PC-3 (cell line): ENCODE measurements around the gene TMEM106C. TPM values are rescaled to one million over a fixed set of nuclear protein-coding genes. Genes with fewer than 3 reads are reported as not detected.

ENCODE experiments used
- ATAC-seq: fragments of 200-7000 bp; cut with Tn5 transposase; 2 replicates; pipeline ENCODE4 v1.9.1; 2020; ENCODE audit warnings: mild to moderate bottlenecking, moderate library complexity
- Bru-seq: library from RNA; stranded (reverse); fragments of 400-500 nt; gene quantifications from one replicate; lab custom pipeline; 2021; lab: Mats Ljungman, UMichigan
- BruChase-seq, 2 experiments: library from RNA; stranded (reverse); fragments of 400-500 nt; gene quantifications; one replicate each; lab custom pipeline; 2021; lab: Mats Ljungman, UMichigan
- BruUV-seq: library from RNA; stranded (reverse); fragments of 400-500 nt; replicated peaks from 2 replicates; lab custom pipeline; 2021; lab: Mats Ljungman, UMichigan
- CTCF ChIA-PET: fragments of 300-600 bp; sonication (Branson Sonifier 250); formaldehyde crosslinking; loops from one replicate; lab custom pipeline; 2022; ENCODE audit warnings: antibody characterized with exemption; lab: Charles Lee
- POLR2A ChIA-PET: fragments of 300-600 bp; sonication (Branson Sonifier 250); formaldehyde crosslinking; loops from one replicate; lab custom pipeline; 2022; ENCODE audit warnings: antibody characterized with exemption; ENCODE audit not compliant: unreplicated experiment; lab: Charles Lee
- DNase-seq: peaks from one replicate; pipeline ENCODE4 v3.0.0-alpha.2; 2015
- H2AFZ ChIP-seq: fragments of 300-600 bp; sonication (generic); 2 replicates; pipeline ENCODE4 v1.6.0; 2016; ENCODE audit warnings: antibody characterized with exemption, low read length
- H3F3A ChIP-seq: fragments of 300-600 bp; sonication (generic); one replicate; pipeline ENCODE4 v1.6.0; 2017; ENCODE audit warnings: antibody characterized with exemption, low read length, control low read depth, mild to moderate bottlenecking; ENCODE audit not compliant: unreplicated experiment
- H3K27ac ChIP-seq: fragments of 300-600 bp; sonication (generic); 2 replicates; pipeline ENCODE4 v1.5.1; 2016; ENCODE audit warnings: mild to moderate bottlenecking, low read length
- H3K27me3 ChIP-seq: fragments of 300-600 bp; sonication (generic); 2 replicates; pipeline ENCODE4 v1.6.1; 2016; ENCODE audit warnings: low read length, mixed read lengths
- H3K36me3 ChIP-seq: fragments of 300-600 bp; sonication (generic); 2 replicates; pipeline ENCODE4 v1.6.1; 2016; ENCODE audit warnings: low read depth, mixed run types, low read length, mixed read lengths
- H3K4me1 ChIP-seq: fragments of 300-600 bp; sonication (generic); 2 replicates; pipeline ENCODE4 v1.5.1; 2016; ENCODE audit warnings: low read length; ENCODE audit not compliant: insufficient read depth
- H3K4me2 ChIP-seq: fragments of 300-600 bp; sonication (generic); 2 replicates; pipeline ENCODE4 v1.6.0; 2016; ENCODE audit warnings: low read length
- H3K4me3 ChIP-seq: fragments of 300-600 bp; sonication (generic); 2 replicates; pipeline ENCODE4 v1.5.1; 2016; ENCODE audit warnings: mild to moderate bottlenecking, low read length, mixed read lengths
- H3K79me2 ChIP-seq: fragments of 300-600 bp; sonication (generic); 2 replicates; pipeline ENCODE4 v1.6.1; 2017; ENCODE audit warnings: low read length, mixed read lengths
- H3K9ac ChIP-seq: fragments of 300-600 bp; sonication (generic); 2 replicates; pipeline ENCODE4 v1.6.0; 2016; ENCODE audit warnings: mild to moderate bottlenecking, low read length
- H3K9me2 ChIP-seq: fragments of 300-600 bp; sonication (generic); replicated peaks from 2 replicates; pipeline ENCODE4 v1.6.1; 2016; ENCODE audit warnings: mixed run types, low read length, mixed read lengths
- H3K9me3 ChIP-seq: fragments of 300-600 bp; sonication (generic); 2 replicates; pipeline ENCODE4 v1.6.1; 2016; ENCODE audit warnings: low read length, mixed read lengths
- H4K20me1 ChIP-seq: fragments of 300-600 bp; sonication (generic); 2 replicates; pipeline ENCODE4 v1.6.1; 2016; ENCODE audit warnings: low read length, mixed read lengths
- EZH2 ChIP-seq: fragments of 300-600 bp; sonication (generic); IDR thresholded peaks from one replicate; pipeline ENCODE4 v1.6.1; 2017; ENCODE audit warnings: antibody characterized with exemption, mild to moderate bottlenecking, low read length; ENCODE audit not compliant: unreplicated experiment
- EZH2phosphoT487 ChIP-seq: fragments of 300-600 bp; sonication (generic); IDR thresholded peaks from 2 replicates; pipeline ENCODE4 v1.6.1; 2018; ENCODE audit warnings: mild to moderate bottlenecking, antibody characterized with exemption, low read length, borderline replicate concordance
- intact Hi-C: fragments of 100-400 bp; cut with micrococcal nuclease; formaldehyde crosslinking; loops from 2 replicates; pipeline ENCODE4 v1.9.0; 2023
- long read RNA-seq: library from polyadenylated mRNA; unstranded; transcript quantifications from one replicate; pipeline ENCODE4 v2.0.0, GENCODE V29; 2021; ENCODE audit not compliant: unreplicated experiment
- total RNA-seq: library from RNA; depleted of rRNA; stranded (reverse); fragments of >200 nt; gene quantifications from 2 replicates; pipeline ENCODE4 v1.2.3, GENCODE V29; 2014; rRNA removed
- TF ChIP-seq, protein P1 (sequence below): fragments of 300-600 bp; sonication (generic); conservative IDR thresholded peaks from 2 replicates; pipeline ENCODE4 v1.5.1; 2017; ENCODE audit warnings: antibody characterized with exemption, low read depth, mild to moderate bottlenecking, low read length

Gene TMEM106C, protein sequence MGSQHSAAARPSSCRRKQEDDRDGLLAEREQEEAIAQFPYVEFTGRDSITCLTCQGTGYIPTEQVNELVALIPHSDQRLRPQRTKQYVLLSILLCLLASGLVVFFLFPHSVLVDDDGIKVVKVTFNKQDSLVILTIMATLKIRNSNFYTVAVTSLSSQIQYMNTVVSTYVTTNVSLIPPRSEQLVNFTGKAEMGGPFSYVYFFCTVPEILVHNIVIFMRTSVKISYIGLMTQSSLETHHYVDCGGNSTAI
- total RNA-seq, result 114 and 166 TPM in 2 replicates
- percentile 79 among the genes with signal in this experiment for Bru-seq, nascent RNA
- BruChase-seq, experiment 1, labeled RNA remaining after a 6-hour chase, result percentile 87 among the genes with signal in this experiment
- BruChase-seq, experiment 2, labeled RNA remaining after a 2-hour chase, result percentile 84 among the genes with signal in this experiment
- long read RNA-seq, transcript TMEM106C-202 (8 exons, 1,515 nt), result minor isoform, 8 of 199 reads
- long read RNA-seq, transcript TMEM106C-203 (8 exons, 1,414 nt), result minor isoform, 5 of 199 reads
- long read RNA-seq, transcript TMEM106C-220 (8 exons, 810 nt), result major isoform, 85 of 199 reads
- long read RNA-seq, transcript TMEM106C-201 (8 exons, 1,394 nt), result minor isoform, 68 of 199 reads
- long read RNA-seq, partial matches to known transcripts, result 12 of 199 reads
- long read RNA-seq, other reads (novel, unspliced or antisense), result 15 of 199 reads

GRCh38 chr12:47963340-47964040 is at the start of gene TMEM106C:
Gene TMEM106C (plus strand): TSS chr12:47963596. CDS start chr12:47964237, 641 bp downstream.
- Histone ChIP-seq H2AFZ (peak within 1 kb of the TSS; percentile 98), H3K9ac (peak within 1 kb of the TSS; percentile 82), H3K9me3 (no peaks in the 10 kb centered on the region), H3K4me1 (peaks cover 16% of the 10 kb centered on the region), H3K79me2 (peaks cover 23% of the 10 kb centered on the region), H3K27ac (no peak within 1 kb of the TSS), H3K4me2 (peak within 1 kb of the TSS; percentile 83), H3F3A (no peaks in the 10 kb centered on the region), H3K36me3 (peaks cover 17% of the 10 kb centered on the region), H4K20me1 (no peaks in the 10 kb centered on the region), H3K4me3 (peak within 1 kb of the TSS; percentile 86), H3K27me3 (no peaks in the 10 kb centered on the region), H3K9me2 (no peaks in the 10 kb centered on the region)
- ChIA-PET POLR2A (interaction anchor here (0.6 kb wide), 1 partner anchor 47 kb away, joined by 3 read pairs; no protein-coding TSS in a partner anchor), CTCF (interaction anchor here (0.7 to 0.8 kb wide), 3 partner anchors 58 to 157 kb away, joined by 3 to 4 read pairs (median 3); partner anchors contain the start of gene VDR)
- peak; percentile 94 for ATAC-seq
- no TSS peak for BruUV-seq
- TF ChIP-seq EZH2, result no peak
- TF ChIP-seq, protein P1, sequence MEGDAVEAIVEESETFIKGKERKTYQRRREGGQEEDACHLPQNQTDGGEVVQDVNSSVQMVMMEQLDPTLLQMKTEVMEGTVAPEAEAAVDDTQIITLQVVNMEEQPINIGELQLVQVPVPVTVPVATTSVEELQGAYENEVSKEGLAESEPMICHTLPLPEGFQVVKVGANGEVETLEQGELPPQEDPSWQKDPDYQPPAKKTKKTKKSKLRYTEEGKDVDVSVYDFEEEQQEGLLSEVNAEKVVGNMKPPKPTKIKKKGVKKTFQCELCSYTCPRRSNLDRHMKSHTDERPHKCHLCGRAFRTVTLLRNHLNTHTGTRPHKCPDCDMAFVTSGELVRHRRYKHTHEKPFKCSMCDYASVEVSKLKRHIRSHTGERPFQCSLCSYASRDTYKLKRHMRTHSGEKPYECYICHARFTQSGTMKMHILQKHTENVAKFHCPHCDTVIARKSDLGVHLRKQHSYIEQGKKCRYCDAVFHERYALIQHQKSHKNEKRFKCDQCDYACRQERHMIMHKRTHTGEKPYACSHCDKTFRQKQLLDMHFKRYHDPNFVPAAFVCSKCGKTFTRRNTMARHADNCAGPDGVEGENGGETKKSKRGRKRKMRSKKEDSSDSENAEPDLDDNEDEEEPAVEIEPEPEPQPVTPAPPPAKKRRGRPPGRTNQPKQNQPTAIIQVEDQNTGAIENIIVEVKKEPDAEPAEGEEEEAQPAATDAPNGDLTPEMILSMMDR, result peak; percentile 92
- peak; percentile 94 for DNase-seq
- intact Hi-C loops, result loop anchor here (1.0 to 5.0 kb wide), 4 partner anchors 39 to 201 kb away; partner anchors contain the start of gene COL2A1

GRCh38 chr12:47920913-47921312 is 42.5 kb upstream of the TMEM106C start:
- Histone ChIP-seq H4K20me1 (no peaks in the 10 kb centered on the region), H3K9me3 (no peaks in the 10 kb centered on the region), H3K27me3 (peaks cover 59% of the 10 kb centered on the region), H3K79me2 (no peaks in the 10 kb centered on the region), H3K9ac (no peak overlapping the region), H3K4me1 (no peaks in the 10 kb centered on the region), H3F3A (no peaks in the 10 kb centered on the region), H3K4me2 (no peak overlapping the region), H3K36me3 (no peaks in the 10 kb centered on the region), H3K27ac (no peak overlapping the region), H3K4me3 (no peak overlapping the region), H3K9me2 (no peaks in the 10 kb centered on the region), H2AFZ (no peak overlapping the region)
- DNase-seq (no peak), ATAC-seq (no peak)
- TF ChIP-seq, protein P1, result no peak
- TF ChIP-seq EZH2phosphoT487 (no peak), EZH2 (no peak)
- ChIA-PET POLR2A (interaction anchor here (0.6 kb wide), 1 partner anchor 16 kb away, joined by 3 read pairs; the partner anchor contains the start of gene VDR), CTCF (no interaction called here)
- intact Hi-C loops, result no loop called here
- BruUV-seq, result no TSS peak
